DOHH2 (cell line): Measurements from ENCODE around the gene STAU1.

ENCODE experiments used
- CTCF ChIP-seq: fragments of 200-600 bp; sonication (generic); IDR thresholded peaks from one replicate; pipeline ENCODE4 v1.5.1; 2014; ENCODE audit warnings: antibody characterized with exemption, mild to moderate bottlenecking, low read depth, low read length; ENCODE audit not compliant: poor library complexity, severe bottlenecking
- EZH2phosphoT487 ChIP-seq: fragments of 200-600 bp; sonication (generic); IDR thresholded peaks from 2 replicates; pipeline ENCODE4 v1.6.1; 2017; ENCODE audit warnings: borderline replicate concordance, mild to moderate bottlenecking, antibody characterized with exemption, low read length, moderate library complexity, mixed read lengths

- TF ChIP-seq CTCF: no peak
- TF ChIP-seq EZH2phosphoT487: no peak
These were observed 21.3 kb downstream of the STAU1 start for GRCh38 chr20:49166534-49167449.
